IPS DF 6.9 (cell line): ENCODE results near the gene FHL2.
"Not testable (repeated sequence)": the region's sequence is repeated elsewhere in the genome, so short reads cannot be mapped to it uniquely, and the experiment has no call there.

Experiments used
- DNase-seq: peaks from one replicate; pipeline ENCODE4 v3.0.0-alpha.2; 2013; ENCODE audit warnings: low read depth, low spot score
- H3K27ac ChIP-seq: one replicate; pipeline ENCODE4 v1.5.1; 2013; ENCODE audit warnings: low read length, control low read depth
- H3K27me3 ChIP-seq: 2 replicates; pipeline ENCODE4 v1.6.1; 2013; ENCODE audit warnings: mild to moderate bottlenecking, low read length; ENCODE audit not compliant: control insufficient read depth, insufficient read depth
- H3K36me3 ChIP-seq: 2 replicates; pipeline ENCODE4 v1.6.1; 2013; ENCODE audit warnings: low read length; ENCODE audit not compliant: control insufficient read depth, insufficient read depth
- H3K4me1 ChIP-seq: 2 replicates; pipeline ENCODE4 v1.6.1; 2013; ENCODE audit warnings: low read length; ENCODE audit not compliant: control insufficient read depth, insufficient read depth
- H3K4me3 ChIP-seq: 2 replicates; pipeline ENCODE4 v1.5.1; 2013; ENCODE audit warnings: mild to moderate bottlenecking, low read length
- H3K9me3 ChIP-seq: 2 replicates; pipeline ENCODE4 v1.6.1; 2013; ENCODE audit warnings: low read length, inconsistent platforms; ENCODE audit not compliant: control insufficient read depth, insufficient read depth
- WGBS: extraction: QIAGEN DNeasy Blood & Tissue Kit; methylation state at CpG from one replicate; pipeline ENCODE4 v1.1.7; 2013; ENCODE audit warnings: mixed read lengths, missing lambda C conversion rate; ENCODE audit not compliant: insufficient read length, insufficient coverage; 5-methylcytosine and 5-hydroxymethylcytosine counted together

Gene FHL2

DNA sequence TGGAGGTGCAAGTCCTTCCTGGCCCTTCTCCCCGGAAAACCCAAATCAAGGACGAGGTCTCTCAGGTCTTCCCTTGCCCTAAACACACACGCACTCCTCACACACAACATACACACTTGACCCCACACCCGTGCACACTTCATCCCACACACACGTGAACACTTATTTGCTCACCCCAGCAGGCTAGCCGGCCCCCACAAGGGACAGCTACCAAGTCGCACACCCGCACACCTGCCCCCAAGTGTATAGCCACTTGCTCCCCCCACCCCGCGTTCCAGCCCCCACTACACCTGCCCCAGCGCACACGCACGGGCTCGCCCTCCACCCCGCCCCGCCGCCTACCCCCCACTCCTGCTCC is 69.7 kb downstream of the FHL2 start:
- no peaks in the 10 kb centered on the region for H3K36me3 ChIP-seq
- no peak for DNase-seq
- no peaks in the 10 kb centered on the region for H3K9me3 ChIP-seq
- no peaks in the 10 kb centered on the region; the same call in 1 of the 2 replicates for H3K4me1 ChIP-seq
- WGBS, result no CpG with 5 or more reads among the region's 17 CpGs
- H3K27ac ChIP-seq, result no peak overlapping the region
- H3K4me3 ChIP-seq, result peak overlapping the region; percentile 55; the same call in 1 of the 2 replicates
- no peaks in the 10 kb centered on the region for H3K27me3 ChIP-seq

DNA sequence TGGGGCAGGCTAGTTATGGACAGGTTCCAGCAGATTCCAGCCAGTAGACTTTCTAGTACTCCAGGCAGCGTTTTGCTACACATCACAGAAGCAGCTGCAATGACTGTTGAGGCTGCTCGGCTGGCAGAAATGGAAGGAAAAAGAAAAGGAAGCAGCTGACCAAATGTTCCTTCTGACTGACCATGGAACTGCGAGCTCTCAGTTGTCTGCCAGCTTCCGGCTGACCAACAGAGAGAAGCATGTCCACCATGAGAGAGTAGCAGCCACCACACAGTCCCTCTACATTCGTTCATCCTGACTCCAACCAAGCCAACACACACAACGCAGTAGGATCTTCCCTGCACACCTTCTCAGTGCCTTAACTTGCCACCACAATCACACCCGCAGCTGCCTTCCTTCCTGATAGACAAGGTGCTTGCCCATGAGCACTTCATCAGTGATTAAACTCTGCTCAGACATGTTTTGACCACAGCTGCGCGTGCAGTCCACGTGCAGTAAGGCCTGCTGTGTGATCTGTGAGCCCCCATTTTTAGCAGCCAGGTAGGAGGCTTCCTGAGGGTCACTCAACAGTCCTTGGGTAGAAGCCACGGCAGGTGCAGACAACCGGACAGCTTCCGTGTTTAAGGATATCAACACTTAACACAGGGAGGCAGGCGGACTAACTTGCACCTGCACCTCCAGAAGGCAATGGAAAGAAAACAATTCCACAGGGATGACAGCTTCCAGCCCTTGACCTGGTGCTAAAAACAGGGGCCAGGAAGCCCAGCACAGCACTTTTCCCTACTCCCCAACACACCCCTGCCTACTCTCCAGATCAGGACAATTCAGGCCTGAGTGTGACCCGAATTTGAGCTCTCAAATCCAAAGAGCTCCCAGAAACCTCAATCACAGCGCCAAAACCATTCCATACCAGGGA is 70.3 kb downstream of the FHL2 start:
- no peak for DNase-seq
- no CpG with 5 or more reads among the region's 16 CpGs for WGBS
- H3K4me3 ChIP-seq, result peak overlapping the region; percentile 55; the same call in 1 of the 2 replicates
- no peak overlapping the region for H3K27ac ChIP-seq
- H3K4me1 ChIP-seq, result no peaks in the 10 kb centered on the region; the same call in 1 of the 2 replicates
- H3K36me3 ChIP-seq, result no peaks in the 10 kb centered on the region
- H3K27me3 ChIP-seq, result no peaks in the 10 kb centered on the region
- no peaks in the 10 kb centered on the region for H3K9me3 ChIP-seq

DNA sequence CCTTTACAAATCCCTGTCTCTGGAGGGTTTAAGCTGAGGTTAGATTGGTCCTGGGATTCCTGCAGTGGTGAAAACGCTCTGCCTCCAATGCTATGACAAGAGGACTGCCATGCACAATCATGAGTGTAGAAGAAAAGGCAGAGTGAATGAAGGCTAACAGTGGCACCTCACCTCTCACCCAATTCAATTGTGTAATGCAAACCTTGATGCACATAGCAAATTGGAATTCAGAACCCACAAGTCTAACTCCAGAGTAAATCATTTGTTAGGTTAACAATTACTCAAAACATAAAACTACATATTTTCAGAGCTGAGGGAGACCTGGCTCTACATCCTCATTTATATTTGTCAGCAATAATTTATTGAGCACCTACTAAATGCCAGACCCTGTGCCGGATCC is 71.2 kb downstream of the FHL2 start:
- Histone ChIP-seq H3K9me3 (no peaks in the 10 kb centered on the region), H3K27me3 (no peaks in the 10 kb centered on the region), H3K36me3 (no peaks in the 10 kb centered on the region), H3K4me3 (no peak overlapping the region), H3K4me1 (no peaks in the 10 kb centered on the region; the same call in 1 of the 2 replicates), H3K27ac (no peak overlapping the region)
- no CpG with 5 or more reads among the region's 2 CpGs for WGBS
- DNase-seq, result no peak

DNA sequence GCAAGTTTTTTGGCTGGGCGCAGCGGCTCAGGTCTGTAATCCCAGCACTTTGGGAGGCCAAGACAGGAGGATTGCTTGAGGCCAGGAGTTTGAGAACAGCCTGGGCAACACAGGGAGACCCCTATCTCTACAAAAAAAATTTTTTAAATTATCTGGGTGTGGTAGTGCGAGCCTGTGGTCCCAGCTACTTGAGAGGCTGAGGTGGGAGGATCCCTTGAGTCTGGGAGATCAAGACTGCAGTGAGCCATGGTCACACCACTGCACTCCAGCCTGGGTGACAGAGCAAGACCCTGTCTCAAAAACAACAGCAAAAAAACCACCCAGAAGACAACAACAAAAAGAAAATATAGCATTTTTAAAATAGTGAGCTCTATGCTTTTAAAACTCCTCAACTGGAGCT is 71.6 kb downstream of the FHL2 start:
- WGBS, result no CpG with 5 or more reads among the region's 3 CpGs
- not testable (repeated sequence) for H3K9me3 ChIP-seq, H3K4me3 ChIP-seq, H3K36me3 ChIP-seq, H3K27me3 ChIP-seq, H3K4me1 ChIP-seq, H3K27ac ChIP-seq, DNase-seq

GRCh38 chr2:105325389-105325963 is 73.4 kb downstream of the FHL2 start:
- Histone ChIP-seq H3K27ac (no peak overlapping the region), H3K27me3 (no peaks in the 10 kb centered on the region), H3K36me3 (no peaks in the 10 kb centered on the region), H3K4me1 (no peaks in the 10 kb centered on the region; the same call in 1 of the 2 replicates), H3K4me3 (no peak overlapping the region), H3K9me3 (no peaks in the 10 kb centered on the region)
- no peak for DNase-seq
- WGBS, result no CpG with 5 or more reads among the region's 3 CpGs

- H3K36me3 ChIP-seq, result no peaks in the 10 kb centered on the region
- no peak overlapping the region for H3K27ac ChIP-seq
- no CpG with 5 or more reads among the region's 4 CpGs for WGBS
- H3K4me1 ChIP-seq, result no peaks in the 10 kb centered on the region; the same call in 1 of the 2 replicates
- no peaks in the 10 kb centered on the region for H3K27me3 ChIP-seq
- no peak for DNase-seq
- H3K4me3 ChIP-seq, result no peak overlapping the region
- H3K9me3 ChIP-seq, result no peaks in the 10 kb centered on the region
Observed at GRCh38 chr2:105324732-105325131, 74.1 kb downstream of the FHL2 start.

- no CpG with 5 or more reads among the region's 4 CpGs for WGBS
- Histone ChIP-seq H3K4me3 (no peak overlapping the region), H3K27me3 (no peaks in the 10 kb centered on the region), H3K9me3 (no peaks in the 10 kb centered on the region), H3K27ac (no peak overlapping the region), H3K4me1 (no peaks in the 10 kb centered on the region; the same call in 1 of the 2 replicates), H3K36me3 (no peaks in the 10 kb centered on the region)
- no peak for DNase-seq
Observed at GRCh38 chr2:105324101-105324500, 74.8 kb downstream of the FHL2 start.

- H3K27me3 ChIP-seq, result no peaks in the 10 kb centered on the region
- no peak overlapping the region for H3K4me3 ChIP-seq
- H3K36me3 ChIP-seq, result no peaks in the 10 kb centered on the region
- no peaks in the 10 kb centered on the region for H3K9me3 ChIP-seq
- no peaks in the 10 kb centered on the region; the same call in 1 of the 2 replicates for H3K4me1 ChIP-seq
- H3K27ac ChIP-seq, result no peak overlapping the region
- WGBS, result no CpG with 5 or more reads among the region's 5 CpGs
- DNase-seq, result no peak
Observed at GRCh38 chr2:105323111-105323510, 75.7 kb downstream of the FHL2 start.

DNA sequence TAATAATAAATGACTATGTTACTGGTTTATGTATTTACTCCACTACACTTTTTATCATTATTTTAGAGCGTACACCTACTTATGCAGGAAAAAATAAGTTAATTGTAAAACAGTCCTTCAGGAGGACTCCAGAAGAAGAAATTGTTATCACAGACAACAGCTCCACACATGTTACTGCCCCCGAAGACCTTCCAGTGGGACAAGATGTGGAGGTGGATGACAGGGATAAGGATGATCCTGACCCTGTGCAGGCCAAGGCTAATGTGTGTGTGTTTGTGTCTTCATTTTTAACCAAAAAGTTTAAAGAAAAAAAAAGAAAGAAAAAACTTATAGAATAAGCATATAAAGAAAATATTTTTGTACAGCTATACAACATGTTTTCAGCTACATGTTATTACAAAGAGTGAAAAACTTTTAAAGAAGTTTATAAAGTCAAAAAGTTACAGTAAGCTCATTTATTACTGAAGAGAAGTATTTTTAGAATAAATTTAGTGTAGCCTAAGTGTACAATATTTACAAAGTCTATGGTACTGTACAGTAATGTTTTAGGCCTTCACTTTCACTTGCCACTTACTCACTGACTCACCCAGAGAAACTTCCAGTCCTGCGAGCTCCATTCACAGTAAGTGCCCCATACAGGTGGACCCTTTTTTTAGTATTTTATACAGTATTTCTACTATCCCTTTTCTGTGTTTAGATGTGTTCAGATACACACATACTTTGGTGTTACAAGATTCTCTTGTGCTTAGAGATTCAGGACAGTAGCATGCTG is 76.8 kb downstream of the FHL2 start:
- Histone ChIP-seq H3K4me1 (no peaks in the 10 kb centered on the region; the same call in 1 of the 2 replicates), H3K9me3 (no peaks in the 10 kb centered on the region), H3K27ac (no peak overlapping the region), H3K36me3 (no peaks in the 10 kb centered on the region), H3K4me3 (no peak overlapping the region), H3K27me3 (no peaks in the 10 kb centered on the region)
- no CpG with 5 or more reads among the region's 3 CpGs for WGBS
- DNase-seq, result no peak

GRCh38 chr2:105320651-105321215 is 78.1 kb downstream of the FHL2 start:
- H3K4me3 ChIP-seq, result no peak overlapping the region
- DNase-seq, result no peak
- no peaks in the 10 kb centered on the region for H3K27me3 ChIP-seq
- H3K4me1 ChIP-seq, result no peaks in the 10 kb centered on the region; the same call in 1 of the 2 replicates
- WGBS, result no CpG with 5 or more reads among the region's 7 CpGs
- no peak overlapping the region for H3K27ac ChIP-seq
- H3K36me3 ChIP-seq, result no peaks in the 10 kb centered on the region
- H3K9me3 ChIP-seq, result no peaks in the 10 kb centered on the region
